Mesenchymal stem cell (in vitro differentiated cells and primary cell): Measurements from ENCODE around the gene KRTAP3-1.
"Not testable (repeated sequence)": the region's sequence is repeated elsewhere in the genome, so short reads cannot be mapped to it uniquely, and the experiment has no call there.

ENCODE experiments used
- DNase-seq: peaks from one replicate; pipeline ENCODE4 v3.0.0-alpha.2; 2013
- H2AFZ ChIP-seq: one replicate; pipeline ENCODE4 v1.6.1; 2013; ENCODE audit warnings: low read depth, mild to moderate bottlenecking, control low read depth, inconsistent platforms, low read length, moderate library complexity
- H2AK5ac ChIP-seq: 2 replicates; pipeline ENCODE4 v1.6.1; 2013; ENCODE audit warnings: low read length, moderate library complexity, mild to moderate bottlenecking, inconsistent platforms; ENCODE audit not compliant: severe bottlenecking
- H2BK120ac ChIP-seq: one replicate; pipeline ENCODE4 v1.6.1; 2013; ENCODE audit warnings: low read depth, mild to moderate bottlenecking, inconsistent platforms, low read length, moderate library complexity
- H2BK12ac ChIP-seq, 2 experiments: one replicate each; pipeline ENCODE4 v1.6.1; 2013; ENCODE audit warnings: inconsistent platforms in 2 of 2, low read length in 2 of 2, mild to moderate bottlenecking in 2 of 2, moderate library complexity in 2 of 2, control low read depth in 1 of 2
- H2BK15ac ChIP-seq: one replicate; pipeline ENCODE4 v1.6.1; 2013; ENCODE audit warnings: mild to moderate bottlenecking, low read depth, inconsistent platforms; ENCODE audit not compliant: poor library complexity, severe bottlenecking
- H2BK5ac ChIP-seq: 2 replicates; pipeline ENCODE4 v1.6.1; 2013; ENCODE audit warnings: low read depth, mild to moderate bottlenecking, low read length, control low read depth, inconsistent platforms; ENCODE audit not compliant: poor library complexity, severe bottlenecking
- H3K14ac ChIP-seq, 2 experiments: one replicate each; pipeline ENCODE4 v1.6.1; 2013; ENCODE audit warnings: inconsistent platforms in 2 of 2, low read length in 2 of 2, control low read depth in 1 of 2, mild to moderate bottlenecking in 1 of 2, moderate library complexity in 1 of 2
- H3K18ac ChIP-seq, 2 experiments: one replicate each; pipeline ENCODE4 v1.6.1; 2013; ENCODE audit warnings: inconsistent platforms in 2 of 2, low read length in 2 of 2, control low read depth in 1 of 2, low read depth in 1 of 2, mild to moderate bottlenecking in 1 of 2
- H3K23ac ChIP-seq, 2 experiments: one replicate each; pipeline ENCODE4 v1.6.1; 2013; ENCODE audit warnings: inconsistent platforms in 2 of 2, low read length in 2 of 2, mild to moderate bottlenecking in 2 of 2, moderate library complexity in 2 of 2, control low read depth in 1 of 2
- H3K27ac ChIP-seq: 2 replicates; pipeline ENCODE4 v1.5.1; 2013; ENCODE audit warnings: mild to moderate bottlenecking, moderate library complexity, low read length, control low read depth, inconsistent platforms; ENCODE audit not compliant: poor library complexity, severe bottlenecking
- H3K27me3 ChIP-seq, 2 experiments: 2 replicates each; pipeline versions ENCODE4 v1.6.1 to v1.7.0; 2013; ENCODE audit warnings: low read length in 2 of 2, mild to moderate bottlenecking in 2 of 2, moderate library complexity in 2 of 2, control low read depth in 1 of 2, inconsistent platforms in 1 of 2; ENCODE audit not compliant: control insufficient read depth in 1 of 2, insufficient read depth in 1 of 2
- H3K36me3 ChIP-seq, 2 experiments: 2 replicates each; pipeline versions ENCODE4 v1.6.1 to v1.7.0; 2013; ENCODE audit warnings: low read length in 2 of 2, control low read depth in 1 of 2, inconsistent platforms in 1 of 2, low read depth in 1 of 2, mild to moderate bottlenecking in 1 of 2; ENCODE audit not compliant: insufficient read depth in 2 of 2, control insufficient read depth in 1 of 2
- H3K4ac ChIP-seq, 2 experiments: one replicate each; pipeline ENCODE4 v1.6.1; 2013; ENCODE audit warnings: inconsistent platforms in 2 of 2, low read length in 2 of 2, mild to moderate bottlenecking in 2 of 2, moderate library complexity in 2 of 2, control low read depth in 1 of 2, low read depth in 1 of 2
- H3K4me1 ChIP-seq: 2 replicates; pipeline ENCODE4 v1.6.1; 2013; ENCODE audit warnings: low read depth, low read length, control low read depth; ENCODE audit not compliant: control insufficient read depth, insufficient read depth
- H3K4me2 ChIP-seq: 2 replicates; pipeline ENCODE4 v1.6.1; 2013; ENCODE audit warnings: low read length, mild to moderate bottlenecking, inconsistent platforms; ENCODE audit not compliant: poor library complexity, severe bottlenecking
- H3K4me3 ChIP-seq, 2 experiments: 2 replicates each; pipeline versions ENCODE4 v1.5.1 to v1.7.0; 2013; ENCODE audit warnings: low read length in 2 of 2, mild to moderate bottlenecking in 2 of 2, control low read depth in 1 of 2, low read depth in 1 of 2; ENCODE audit not compliant: insufficient read depth in 1 of 2
- H3K79me1 ChIP-seq: replicated peaks from 2 replicates; pipeline ENCODE4 v1.6.1; 2013; ENCODE audit warnings: mild to moderate bottlenecking, control low read depth, low read length, inconsistent platforms; ENCODE audit not compliant: poor library complexity, severe bottlenecking
- H3K9ac ChIP-seq: 2 replicates; pipeline ENCODE4 v1.7.0; 2013; ENCODE audit warnings: mild to moderate bottlenecking, low read length, moderate library complexity
- H3K9me3 ChIP-seq: 2 replicates; pipeline ENCODE4 v1.7.0; 2013; ENCODE audit warnings: mild to moderate bottlenecking, low read length; ENCODE audit not compliant: control insufficient read depth
- H4K8ac ChIP-seq: one replicate; pipeline ENCODE4 v1.6.1; 2013; ENCODE audit warnings: inconsistent platforms, mild to moderate bottlenecking, low read length, moderate library complexity
- H4K91ac ChIP-seq: one replicate; pipeline ENCODE4 v1.6.1; 2013; ENCODE audit warnings: mild to moderate bottlenecking, low read length, inconsistent platforms
- WGBS: methylation state at CpG from one replicate; pipeline ENCODE4 v1.1.7; 2013; ENCODE audit warnings: mixed read lengths; 5-methylcytosine and 5-hydroxymethylcytosine counted together

The KRTAP3-1 gene

GRCh38 chr17:41046735-41047465 lies 38.0 kb upstream of the KRTAP3-1 start, which contains the start of gene KRTAP2-1:
Gene KRTAP2-1 (minus strand): TSS chr17:41047316. CDS start chr17:41047267, 49 bp downstream.
- H2BK5ac ChIP-seq, H2BK15ac ChIP-seq, H2AK5ac ChIP-seq, H3K4me3 ChIP-seq, H3K9me3 ChIP-seq, H3K4ac ChIP-seq, H3K14ac ChIP-seq, H2BK12ac ChIP-seq, DNase-seq, H3K18ac ChIP-seq, H3K23ac ChIP-seq, H4K8ac ChIP-seq, H3K36me3 ChIP-seq, H3K4me1 ChIP-seq, H3K79me1 ChIP-seq, H4K91ac ChIP-seq, H2BK120ac ChIP-seq, H2AFZ ChIP-seq, H3K27me3 ChIP-seq, H3K4me2 ChIP-seq, H3K9ac ChIP-seq: not testable (repeated sequence)
- H3K27ac ChIP-seq: peak within 1 kb of the TSS; percentile 57
- 93% methylated on average over 3 of the region's 33 CpGs for WGBS

GRCh38 chr17:41042953-41043352 lies 34.0 kb upstream of the KRTAP3-1 start:
- no peaks in the 10 kb centered on the region for H3K79me1 ChIP-seq
- no peak overlapping the region for H2BK12ac ChIP-seq
- no peak overlapping the region for H2BK15ac ChIP-seq
- WGBS: no CpG with 5 or more reads among the region's 1 CpG
- peaks cover 9% of the 10 kb centered on the region for H3K4me1 ChIP-seq
- no peak overlapping the region for H3K4me2 ChIP-seq
- no peak overlapping the region for H3K23ac ChIP-seq
- H3K14ac ChIP-seq: no peak overlapping the region
- no peaks in the 10 kb centered on the region for H3K27me3 ChIP-seq
- no peak overlapping the region for H2BK5ac ChIP-seq
- H3K4ac ChIP-seq: no peak overlapping the region
- no peak overlapping the region for H3K9ac ChIP-seq
- H2BK120ac ChIP-seq: no peak overlapping the region
- H4K91ac ChIP-seq: no peak overlapping the region
- H3K9me3 ChIP-seq: peaks cover 3% of the 10 kb centered on the region
- no peak overlapping the region for H3K27ac ChIP-seq
- H3K18ac ChIP-seq: no peak overlapping the region
- no peaks in the 10 kb centered on the region for H3K36me3 ChIP-seq
- no peak overlapping the region for H4K8ac ChIP-seq
- no peak overlapping the region for H2AFZ ChIP-seq
- H3K4me3 ChIP-seq: no peak overlapping the region
- DNase-seq: no peak
- no peak overlapping the region for H2AK5ac ChIP-seq

GRCh38 chr17:41040783-41041571 lies 32.0 kb upstream of the KRTAP3-1 start, which contains the start of gene KRTAP1-1:
Gene KRTAP1-1 (minus strand): TSS chr17:41041450. CDS start chr17:41041397, 53 bp downstream.
- not testable (repeated sequence) for H4K91ac ChIP-seq, H2BK120ac ChIP-seq, H3K4me3 ChIP-seq, H2BK12ac ChIP-seq, H2AK5ac ChIP-seq, H3K23ac ChIP-seq, H3K14ac ChIP-seq, H3K9me3 ChIP-seq, H3K4ac ChIP-seq, H3K79me1 ChIP-seq, H3K4me2 ChIP-seq, H3K9ac ChIP-seq, H2BK15ac ChIP-seq, H3K4me1 ChIP-seq, H3K36me3 ChIP-seq, H3K18ac ChIP-seq, DNase-seq, H2BK5ac ChIP-seq, H3K27me3 ChIP-seq, H4K8ac ChIP-seq, H2AFZ ChIP-seq, H3K27ac ChIP-seq
- WGBS: 88% methylated on average over 12 of the region's 14 CpGs

- 56% methylated on average over 1 of the region's 2 CpGs for WGBS
- DNase-seq: no peak
Observed at GRCh38 chr17:41037853-41038350, 29.0 kb upstream of the KRTAP3-1 start.

More at GRCh38 chr17:41037853-41038350, 29.0 kb upstream of the KRTAP3-1 start:
- Histone ChIP-seq H3K79me1 (no peaks in the 10 kb centered on the region), H4K91ac (no peak overlapping the region), H2BK12ac (no peak overlapping the region), H3K9ac (no peak overlapping the region), H3K27ac (no peak overlapping the region), H2AK5ac (no peak overlapping the region), H3K4me2 (no peak overlapping the region), H2BK15ac (no peak overlapping the region), H3K18ac (no peak overlapping the region), H4K8ac (no peak overlapping the region), H3K23ac (no peak overlapping the region), H3K27me3 (no peaks in the 10 kb centered on the region), H3K4ac (no peak overlapping the region), H3K36me3 (no peaks in the 10 kb centered on the region), H2AFZ (no peak overlapping the region), H3K14ac (no peak overlapping the region), H3K4me1 (peaks cover 7% of the 10 kb centered on the region), H3K9me3 (peaks cover under 1% of the 10 kb centered on the region), H2BK5ac (no peak overlapping the region), H2BK120ac (no peak overlapping the region), H3K4me3 (no peak overlapping the region)
